Renal cortical epithelial cell (primary cell): ENCODE measurements around the gene JHY. TPM values are rescaled to one million over a fixed set of nuclear protein-coding genes. Genes with fewer than 3 reads are reported as not detected.
"Not testable (repeated sequence)": the region's sequence is repeated elsewhere in the genome, so short reads cannot be mapped to it uniquely, and the experiment has no call there.

ENCODE experiments used
- DNase-seq: peaks from one replicate; pipeline ENCODE4 v3.0.0-alpha.2; 2011; ENCODE audit warnings: low read depth
- total RNA-seq: library from RNA; depleted of rRNA; stranded (reverse); fragments of >200 nt; gene quantifications from 2 replicates; pipeline ENCODE4 v1.2.3, GENCODE V29; 2014

Gene JHY
- 0.52 and 3.4 TPM in 2 replicates for total RNA-seq

DNA sequence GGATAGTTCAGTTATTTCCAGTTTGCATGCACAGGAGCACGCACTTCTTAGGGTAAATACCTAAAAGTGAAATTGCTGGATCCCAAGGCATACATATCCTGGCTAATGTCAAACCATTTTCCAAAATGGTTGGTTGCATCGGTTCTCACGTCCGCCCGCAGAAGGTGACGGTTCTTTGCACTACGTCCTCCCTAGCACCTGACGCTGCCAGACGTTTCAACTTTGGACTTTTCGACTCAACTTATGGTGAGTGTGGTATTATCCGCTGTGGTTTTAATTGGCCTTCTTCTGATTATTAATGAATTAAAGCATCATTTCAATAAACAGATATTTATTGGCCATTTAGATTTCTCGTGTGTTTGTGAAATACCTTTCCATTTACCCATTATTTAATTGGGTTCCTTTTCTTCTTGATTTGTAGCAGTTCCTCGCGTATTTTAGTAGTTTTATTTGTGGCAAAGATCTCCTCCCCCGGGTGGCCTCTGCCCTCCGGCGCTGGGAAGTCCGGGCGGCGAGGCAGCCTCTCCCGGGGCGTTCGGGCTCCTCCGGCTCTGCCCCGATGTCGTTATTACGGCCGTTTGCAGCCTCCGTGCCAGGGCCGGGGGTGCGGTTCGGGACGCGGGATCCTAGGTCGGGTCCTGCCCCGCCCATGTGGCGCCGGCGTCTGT, at the start of gene JHY:
JHY (plus strand) TSS at position 571 of the 668 bp plus-strand sequence. CDS start 3,091 bp downstream, outside the sequence.
- DNase-seq: no peak

DNA sequence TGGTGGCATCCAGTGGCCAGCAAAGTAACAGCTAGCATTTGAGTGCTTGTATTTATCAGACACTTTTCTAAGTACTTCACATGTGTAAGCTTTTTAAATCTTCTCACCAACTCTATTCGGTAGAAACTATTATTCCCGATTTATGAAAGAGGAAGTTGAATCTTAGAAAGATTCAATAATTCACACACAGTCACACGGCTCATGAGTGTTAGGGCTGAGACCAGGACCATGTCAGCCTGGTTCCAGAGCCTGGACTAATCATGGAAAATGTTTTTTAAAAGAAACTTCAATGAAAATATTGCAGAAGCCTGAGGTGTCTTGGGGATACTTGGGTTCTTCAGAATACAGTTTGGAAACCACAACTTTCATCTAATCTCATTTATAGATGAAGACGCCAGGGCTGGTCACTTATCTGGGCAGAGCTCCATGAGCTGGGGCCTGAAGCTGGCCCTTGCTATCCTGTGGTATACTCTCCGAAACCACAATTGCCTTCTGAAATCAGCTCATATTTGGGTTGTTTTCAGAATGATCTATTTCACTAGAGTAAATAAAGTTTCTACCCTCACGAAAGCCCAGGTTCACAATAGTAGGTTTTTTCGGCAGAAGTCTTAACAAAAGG, 48.6 kb upstream of the JHY start:
- no peak for DNase-seq

DNA sequence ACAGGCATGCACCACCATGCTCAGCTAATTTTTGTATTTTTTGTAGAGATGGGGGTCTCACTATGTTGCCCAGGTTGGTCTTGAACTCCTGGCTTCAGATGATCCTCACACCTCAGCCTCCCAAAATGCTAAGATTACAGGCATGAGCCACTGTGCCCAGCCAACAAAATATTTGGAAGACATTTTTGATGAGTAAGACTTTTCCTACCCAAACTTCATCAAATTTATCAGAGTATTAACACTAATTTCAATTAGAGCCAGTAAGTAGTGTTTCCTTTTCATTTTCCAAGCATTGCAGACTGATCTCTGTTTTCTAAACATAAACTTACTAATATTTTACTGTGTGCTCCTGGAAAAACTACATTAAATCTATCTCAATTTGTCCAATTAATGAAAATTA, 45.6 kb upstream of the JHY start:
- no peak for DNase-seq

DNA sequence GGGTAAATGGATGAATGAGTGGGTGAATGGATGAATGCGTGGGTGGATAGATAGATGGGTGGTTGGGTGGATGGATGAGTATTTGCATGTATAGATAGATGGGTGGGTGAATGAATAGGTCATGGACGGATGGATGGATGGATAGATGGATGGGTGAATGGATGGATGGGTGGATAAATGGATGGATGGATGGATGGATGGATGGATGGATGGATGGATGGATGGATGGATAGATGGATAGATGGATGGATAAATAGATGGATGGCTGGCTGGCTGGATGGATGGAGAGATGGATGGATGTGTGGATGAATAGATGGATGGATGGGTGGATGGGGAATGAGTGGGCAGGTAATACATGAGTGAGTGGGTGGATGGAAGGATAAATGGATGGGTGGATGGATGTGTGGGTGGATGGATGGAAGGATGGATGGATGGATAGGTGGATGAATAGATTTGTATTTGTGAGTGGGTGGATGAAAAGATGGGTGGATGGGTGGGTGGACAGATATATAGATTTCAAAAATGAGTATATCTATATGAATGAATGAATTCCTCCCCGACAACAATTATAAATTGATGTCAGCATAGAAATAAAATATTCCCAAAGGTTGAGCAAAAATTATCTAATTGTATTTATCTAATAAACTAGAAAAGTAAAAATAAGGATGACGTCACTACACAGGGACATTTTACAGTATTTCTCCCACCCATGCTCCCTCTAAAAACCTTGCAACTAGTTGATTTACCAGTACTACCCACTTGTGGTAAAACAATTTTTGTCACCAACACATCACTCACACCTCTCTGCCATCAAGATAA, 44.8 kb upstream of the JHY start:
- no peak for DNase-seq

DNA sequence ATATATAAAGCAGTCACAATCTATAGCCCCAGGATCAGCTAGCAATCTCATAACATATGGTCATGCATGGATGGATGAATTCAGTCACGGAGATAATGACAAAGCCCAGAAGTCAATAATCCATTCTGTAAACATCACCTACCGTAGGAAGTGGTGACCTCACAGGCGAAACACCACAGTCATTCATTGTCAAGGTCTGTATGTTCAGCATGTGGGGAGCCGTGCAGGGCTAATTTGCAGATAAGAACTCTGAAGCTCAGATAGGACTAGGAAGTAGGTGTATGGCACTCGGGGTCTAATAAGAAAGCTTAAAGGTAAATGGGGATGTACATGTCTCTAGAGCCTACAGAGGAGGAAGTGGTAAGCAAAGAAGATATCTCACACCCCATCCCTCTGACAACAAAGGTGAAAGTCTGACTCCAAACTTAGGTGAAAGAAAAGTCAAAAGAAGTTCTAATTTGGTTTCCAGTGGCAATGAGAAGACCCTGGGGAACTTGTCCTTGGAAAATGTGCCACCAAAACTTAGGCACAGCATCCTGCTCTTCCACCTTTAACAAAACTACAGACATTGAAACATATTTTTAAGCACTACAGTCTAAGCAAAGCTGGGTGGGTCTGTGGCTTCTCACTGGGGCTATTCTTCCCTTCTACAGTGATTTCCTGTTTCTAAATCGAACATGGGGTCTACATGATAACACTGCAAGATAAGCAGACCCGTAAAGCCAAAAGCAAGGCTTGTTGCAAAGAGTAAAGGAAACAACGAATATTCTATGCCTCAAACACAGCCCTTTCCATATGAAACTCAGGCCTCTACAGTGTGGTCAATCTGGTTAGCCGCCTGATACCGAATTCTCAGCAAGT, 39.0 kb upstream of the JHY start:
- no peak for DNase-seq

DNA sequence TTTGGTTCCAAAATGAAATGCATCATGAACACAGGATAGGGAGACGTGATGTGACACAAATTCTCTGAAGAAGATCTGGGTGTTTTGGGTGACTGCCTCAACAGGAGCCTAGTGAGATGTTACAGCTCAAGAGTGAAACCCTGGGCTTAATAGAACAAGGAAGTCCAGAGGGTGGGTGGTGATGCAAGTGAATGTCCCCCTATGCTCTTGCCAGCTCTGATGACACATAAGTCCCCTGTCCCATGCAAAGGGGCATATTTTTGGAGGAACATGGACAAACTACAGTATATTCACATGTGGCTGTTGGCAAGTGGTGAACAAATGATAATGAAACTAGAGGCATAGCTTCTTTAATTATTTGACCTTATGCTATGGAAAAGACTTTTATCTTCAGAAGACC, 35.1 kb upstream of the JHY start:
- DNase-seq: no peak

DNA sequence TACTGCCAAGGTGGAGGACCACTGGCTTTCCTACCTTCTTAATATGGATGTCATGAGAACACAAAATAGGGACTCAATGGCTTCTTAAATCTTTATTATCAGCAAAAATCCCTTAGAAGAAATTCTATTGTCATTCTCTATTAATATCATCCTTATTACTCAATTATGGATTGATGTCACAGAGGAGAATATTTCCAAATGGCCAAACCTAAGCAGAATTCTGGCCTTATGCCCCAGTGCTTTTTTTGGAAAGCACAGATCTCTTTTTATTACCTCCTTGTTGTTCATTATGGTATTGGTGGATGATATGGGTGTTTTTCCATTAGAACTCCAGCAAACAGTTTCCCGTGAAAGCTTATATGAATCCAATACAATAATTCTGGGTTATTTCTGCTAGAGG, 34.4 kb upstream of the JHY start:
- no peak for DNase-seq

DNA sequence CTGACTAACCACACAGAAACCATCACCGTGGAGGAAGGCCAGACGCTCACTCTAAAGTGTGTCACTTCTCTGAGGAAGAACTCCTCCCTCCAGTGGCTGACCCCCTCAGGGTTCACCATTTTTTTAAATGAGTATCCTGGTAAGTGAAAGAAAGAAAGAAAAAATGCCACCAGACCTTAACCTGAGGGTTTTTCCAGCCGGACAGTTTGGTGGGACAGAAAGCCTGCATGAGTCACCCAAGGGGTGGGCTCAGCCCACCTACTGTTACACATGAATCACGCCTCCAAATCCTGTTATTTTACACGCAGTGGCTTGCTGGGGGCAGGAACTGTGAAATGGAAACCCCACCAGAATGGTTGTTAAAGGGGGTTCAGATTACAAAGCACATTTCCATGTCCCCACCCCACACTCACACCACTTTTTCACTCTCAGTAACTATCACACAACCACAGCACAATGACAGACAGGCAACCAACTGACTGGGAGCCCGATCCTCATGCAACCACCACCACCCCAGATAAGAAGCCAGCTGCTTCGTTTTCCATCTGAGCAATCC, 32.4 kb upstream of the JHY start:
- peak; percentile 55 for DNase-seq

DNA sequence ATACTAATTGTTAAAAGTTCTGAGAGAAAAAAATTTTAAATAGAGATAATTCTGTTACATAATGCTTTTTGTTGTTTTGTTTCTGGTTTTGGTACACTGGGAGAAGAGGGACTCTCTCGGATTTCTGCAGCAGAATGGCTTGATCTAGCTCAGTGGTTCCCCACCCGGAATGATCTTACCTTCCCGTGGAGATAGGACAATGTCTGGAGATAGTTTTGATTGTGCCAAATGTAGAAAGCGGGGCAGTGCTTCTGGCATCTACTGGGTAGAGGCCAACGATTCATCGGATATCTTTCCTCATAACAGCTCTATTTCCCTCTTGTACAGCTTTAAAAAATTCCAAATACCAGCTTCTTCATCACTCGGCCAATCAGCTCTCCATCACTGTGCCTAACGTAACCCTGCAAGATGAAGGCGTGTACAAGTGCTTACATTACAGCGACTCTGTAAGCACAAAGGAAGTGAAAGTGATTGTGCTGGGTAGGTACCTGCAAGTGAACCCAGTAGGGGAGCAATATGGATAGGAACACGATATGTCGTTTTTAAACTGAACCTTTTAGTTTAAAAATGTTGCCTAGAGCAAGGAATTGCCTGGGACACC, 31.1 kb upstream of the JHY start:
- no peak for DNase-seq

DNA sequence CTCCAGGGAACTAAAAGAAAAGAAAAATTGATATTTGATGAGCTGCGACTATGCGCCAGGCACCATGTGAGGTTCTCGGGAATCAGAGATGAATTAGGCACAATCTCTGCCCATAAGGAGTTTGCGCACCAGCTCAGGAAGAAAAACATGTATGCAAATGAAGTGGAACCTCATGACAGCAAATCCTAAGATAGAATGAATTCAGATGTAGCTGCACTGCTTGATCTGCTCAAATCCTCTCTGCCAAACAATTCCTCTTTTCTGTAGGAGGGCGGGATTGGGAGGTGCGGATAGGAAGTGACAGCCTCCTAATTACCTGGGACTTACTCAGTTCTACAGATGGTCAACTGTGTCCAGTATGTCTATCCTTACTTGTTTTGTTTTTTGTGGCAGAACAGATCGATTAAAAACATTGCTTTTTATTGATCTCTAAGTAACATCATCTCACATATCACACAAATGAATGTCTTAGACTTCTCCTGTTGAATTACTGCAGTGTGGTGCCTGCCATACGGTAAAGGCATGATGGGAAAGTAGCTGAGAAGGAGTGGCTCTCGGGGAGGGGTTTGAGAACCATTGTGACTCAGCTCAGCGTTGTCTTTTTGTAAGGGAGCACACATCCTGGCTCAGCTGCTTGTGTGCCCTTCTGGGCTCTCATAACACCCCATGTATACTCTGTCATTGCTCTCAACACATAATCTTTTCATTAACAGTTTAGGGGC, 30.3 kb upstream of the JHY start:
- no peak for DNase-seq

DNA sequence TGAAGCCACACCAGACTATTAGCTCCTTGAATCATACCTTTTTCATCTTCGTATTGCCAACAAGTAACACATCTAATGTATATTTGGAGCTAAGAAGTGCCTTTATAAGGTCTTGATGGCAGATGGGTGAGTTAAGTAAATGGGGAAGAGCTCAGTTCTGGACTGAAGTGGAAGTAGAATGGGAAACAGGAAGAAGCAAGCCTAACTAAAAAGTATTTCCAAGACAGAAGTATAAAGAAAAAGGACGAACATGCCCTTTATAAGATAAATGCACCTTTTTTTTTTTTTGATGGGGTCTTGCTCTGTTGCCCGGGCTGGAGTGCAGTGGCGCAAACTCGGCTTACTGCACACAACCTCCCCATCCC, 29.8 kb upstream of the JHY start:
- no peak for DNase-seq

DNA sequence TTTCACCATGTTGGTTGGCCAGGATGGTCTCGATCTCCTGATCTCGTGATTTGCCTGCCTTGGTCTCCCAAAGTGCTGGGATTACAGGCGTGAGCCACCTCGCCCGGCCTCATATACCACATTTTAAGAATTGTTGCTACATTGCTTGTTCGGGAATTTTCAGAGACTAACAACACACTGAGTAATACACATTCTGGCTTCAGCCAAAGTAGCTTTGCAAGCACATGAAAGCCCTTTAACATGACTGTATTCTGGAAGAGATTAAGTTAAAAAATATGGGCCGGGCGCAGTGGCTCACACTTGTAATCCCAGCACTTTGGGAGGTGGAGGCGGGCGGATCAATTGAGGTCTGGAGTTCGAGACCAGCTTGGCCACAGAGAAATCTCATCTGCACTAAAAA, 29.3 kb upstream of the JHY start:
- no peak for DNase-seq

DNA sequence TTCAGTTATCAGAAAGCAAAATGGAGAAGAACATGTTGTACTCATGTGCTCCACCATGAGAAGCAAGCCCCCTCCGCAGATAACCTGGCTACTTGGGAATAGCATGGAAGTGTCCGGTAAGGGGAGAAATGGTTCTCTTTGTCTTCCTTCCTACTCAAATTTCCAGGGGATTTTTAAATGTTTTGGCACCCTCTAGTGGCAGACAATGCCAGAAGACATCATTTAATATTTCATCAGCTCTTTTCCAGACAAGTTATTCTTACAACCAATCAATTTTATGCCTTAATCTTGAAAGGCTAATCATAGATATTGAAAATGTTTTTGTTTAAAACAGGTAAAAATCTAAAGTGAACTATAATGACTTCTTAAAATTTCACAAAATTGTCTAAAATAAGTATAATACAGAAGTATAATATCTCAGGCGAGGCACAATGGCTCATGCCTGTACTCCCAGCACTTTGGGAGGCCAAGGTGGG, 28.6 kb upstream of the JHY start:
- DNase-seq: peak; percentile 83

DNA sequence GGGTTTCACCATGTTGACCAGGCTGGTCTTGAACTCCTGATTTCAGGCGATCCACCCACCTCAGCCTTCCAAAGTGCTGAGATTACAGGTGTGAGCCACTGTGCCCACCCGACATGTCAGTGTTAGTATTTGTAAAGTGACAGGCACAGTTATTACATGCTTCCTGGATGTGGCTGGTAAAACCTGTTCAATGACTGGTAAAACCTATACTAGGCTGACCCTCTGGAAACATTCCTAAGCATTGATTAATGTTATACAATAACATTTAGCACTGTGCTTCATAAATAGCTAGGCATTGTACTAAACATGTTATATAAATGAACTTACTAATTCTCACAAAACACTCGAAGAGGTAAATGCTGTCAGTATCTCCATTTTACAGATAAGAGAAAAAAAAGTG, 20.9 kb upstream of the JHY start:
- DNase-seq: no peak

DNA sequence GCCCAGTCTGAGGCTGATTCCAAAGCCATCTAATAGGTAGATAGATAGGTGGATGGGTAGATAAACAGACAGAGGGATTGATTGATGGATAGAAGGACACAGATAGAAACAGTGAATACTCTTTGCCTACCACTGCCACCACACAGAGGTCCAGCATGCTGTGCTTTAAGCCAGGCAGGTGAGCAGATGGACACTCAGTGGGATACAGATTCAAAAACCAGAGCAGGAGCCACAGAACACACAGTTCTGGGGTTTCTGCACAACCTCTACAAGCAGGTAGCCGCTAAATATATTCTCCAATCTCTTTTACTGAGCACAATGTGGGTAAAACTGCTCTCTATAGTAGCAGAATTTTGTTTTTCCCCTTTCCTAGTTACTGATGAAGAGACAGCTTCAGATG, 20.5 kb upstream of the JHY start:
- DNase-seq: no peak

DNA sequence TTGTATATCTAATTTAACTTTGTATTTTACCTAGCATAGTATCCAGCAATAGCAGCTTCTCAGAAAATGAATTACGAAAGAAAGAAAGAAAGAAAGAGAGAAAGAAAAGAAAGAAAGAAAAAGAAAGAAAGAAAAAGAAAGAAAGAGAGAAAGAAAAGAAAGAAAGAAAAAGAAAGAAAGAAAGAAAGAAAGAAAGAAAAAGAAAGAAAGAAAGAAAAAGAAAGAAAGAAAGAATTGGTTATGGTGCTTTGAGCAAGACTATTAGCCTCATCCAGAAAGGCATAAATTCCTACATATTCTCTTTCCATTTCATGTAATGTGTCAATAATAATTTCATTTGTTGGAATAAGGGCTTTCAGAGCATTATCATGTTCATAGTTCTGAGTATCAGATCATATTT, 19.4 kb upstream of the JHY start:
- DNase-seq: not testable (repeated sequence)

DNA sequence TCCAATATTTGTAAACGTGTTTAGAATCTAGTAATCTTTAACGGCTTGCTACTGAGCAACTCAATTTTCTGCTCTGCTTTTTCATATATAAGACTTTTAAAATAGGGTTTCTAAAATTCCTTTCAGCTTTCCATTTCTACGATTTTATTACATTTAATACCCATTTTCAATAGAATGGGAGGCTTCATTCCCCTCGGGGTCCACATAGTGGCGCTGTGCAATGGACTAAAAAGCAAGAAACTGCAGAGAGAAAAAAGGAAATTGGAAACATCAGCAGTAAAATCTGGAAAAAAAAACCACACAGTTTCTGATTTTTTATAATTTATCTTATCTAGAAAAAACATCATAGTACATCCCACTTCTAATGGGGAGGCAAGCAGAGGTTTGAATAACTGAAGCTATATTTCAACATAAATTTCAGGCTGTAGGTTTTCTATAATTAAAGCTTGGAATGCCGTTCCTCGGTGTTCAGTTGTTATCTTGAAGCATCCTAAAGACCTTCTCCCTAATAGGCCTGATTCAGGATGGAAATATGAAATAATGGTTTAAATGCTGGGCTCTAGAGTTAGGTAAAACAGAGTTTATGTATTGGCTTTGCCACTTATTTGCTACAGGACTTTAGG, 18.7 kb upstream of the JHY start:
- peak; percentile 27 for DNase-seq

DNA sequence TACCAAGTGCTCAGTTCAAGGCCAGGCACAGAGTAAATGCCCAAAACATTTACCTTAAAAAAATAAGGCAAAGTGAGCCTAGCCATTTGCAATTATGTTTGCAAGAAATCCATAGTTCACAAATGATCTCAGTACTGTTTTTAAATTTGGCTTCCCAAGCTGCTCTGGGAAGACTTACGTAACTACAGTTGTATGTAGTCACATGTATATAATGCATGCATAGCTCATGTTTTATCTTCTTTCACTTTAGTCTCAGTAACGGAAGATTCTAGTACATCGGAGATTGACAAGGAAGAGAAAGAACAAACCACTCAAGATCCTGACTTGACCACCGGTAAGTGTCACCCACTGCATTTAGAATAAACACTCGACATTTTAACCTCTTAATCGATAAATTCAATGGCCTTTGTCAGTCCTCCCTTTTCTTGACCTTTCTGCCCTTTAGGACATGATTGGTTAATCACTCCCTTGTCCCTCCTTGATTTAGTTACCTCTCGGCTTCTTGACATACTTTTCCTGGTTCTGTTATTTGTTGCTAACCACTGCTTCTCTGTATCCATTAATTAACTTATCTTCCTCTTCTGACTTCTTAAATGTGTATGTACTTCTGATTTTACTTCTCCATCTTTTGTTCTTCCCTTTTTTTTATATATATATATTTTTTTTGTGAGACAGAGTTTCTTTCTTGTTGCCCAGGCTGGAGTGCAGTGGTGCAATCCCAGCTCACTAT, 18.0 kb upstream of the JHY start:
- DNase-seq: no peak

DNA sequence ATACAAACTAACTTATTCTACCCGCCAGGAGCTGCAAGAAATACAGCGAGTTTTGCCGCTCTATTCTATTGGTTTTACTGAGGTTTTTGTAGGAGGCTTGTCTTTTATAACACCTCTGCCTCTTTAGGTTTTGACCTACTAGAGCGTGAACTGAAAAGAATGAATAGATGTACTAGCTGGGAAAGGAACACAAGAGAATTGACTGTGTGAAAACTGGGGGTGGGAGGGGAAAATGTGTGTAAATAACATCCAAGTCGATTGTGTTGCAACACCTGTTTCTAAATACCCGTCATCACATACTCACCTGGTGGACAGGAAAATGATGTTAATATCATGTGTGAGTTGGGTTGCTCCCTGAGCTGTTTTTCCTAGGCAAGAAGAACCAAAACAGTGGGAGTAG, 12.9 kb upstream of the JHY start:
- no peak for DNase-seq
